ENCODE measurements around the gene EPYC.

- TF ChIP-seq, protein P1, sequence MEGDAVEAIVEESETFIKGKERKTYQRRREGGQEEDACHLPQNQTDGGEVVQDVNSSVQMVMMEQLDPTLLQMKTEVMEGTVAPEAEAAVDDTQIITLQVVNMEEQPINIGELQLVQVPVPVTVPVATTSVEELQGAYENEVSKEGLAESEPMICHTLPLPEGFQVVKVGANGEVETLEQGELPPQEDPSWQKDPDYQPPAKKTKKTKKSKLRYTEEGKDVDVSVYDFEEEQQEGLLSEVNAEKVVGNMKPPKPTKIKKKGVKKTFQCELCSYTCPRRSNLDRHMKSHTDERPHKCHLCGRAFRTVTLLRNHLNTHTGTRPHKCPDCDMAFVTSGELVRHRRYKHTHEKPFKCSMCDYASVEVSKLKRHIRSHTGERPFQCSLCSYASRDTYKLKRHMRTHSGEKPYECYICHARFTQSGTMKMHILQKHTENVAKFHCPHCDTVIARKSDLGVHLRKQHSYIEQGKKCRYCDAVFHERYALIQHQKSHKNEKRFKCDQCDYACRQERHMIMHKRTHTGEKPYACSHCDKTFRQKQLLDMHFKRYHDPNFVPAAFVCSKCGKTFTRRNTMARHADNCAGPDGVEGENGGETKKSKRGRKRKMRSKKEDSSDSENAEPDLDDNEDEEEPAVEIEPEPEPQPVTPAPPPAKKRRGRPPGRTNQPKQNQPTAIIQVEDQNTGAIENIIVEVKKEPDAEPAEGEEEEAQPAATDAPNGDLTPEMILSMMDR (IDR thresholded peaks at IDR 0.05): no peak
- no peak for TF ChIP-seq POLR2A (IDR thresholded peaks at IDR 0.05)
Observed at GRCh38 chr12:90995010-90995409, 9.8 kb downstream of the EPYC start.

All from adrenal gland (tissue), 5 donors.